Cardiac muscle cell (in vitro differentiated cells and primary cell): ENCODE data around the gene GCH1. TPM values are rescaled to one million over a fixed set of nuclear protein-coding genes. Genes with fewer than 3 reads are reported as not detected.
A peak's percentile ranks its signal among the peaks of the same experiment; 100 is the strongest.

Experiments
- DNase-seq, 2 donors: peaks; one replicate each; pipeline versions ENCODE4 v3.0.0 to v3.0.0-alpha.2; 2010 to 2017; ENCODE audit warnings: low read depth in 1 of 2, low spot score in 1 of 2
- H3K27ac ChIP-seq: fragments of 200-600 bp; sonication (generic); 2 replicates; pipeline ENCODE4 v1.5.1; 2016
- H3K27me3 ChIP-seq: fragments of 200-600 bp; sonication (generic); 2 replicates; pipeline ENCODE4 v1.6.0; 2016; ENCODE audit warnings: control low read depth
- H3K36me3 ChIP-seq: fragments of 200-600 bp; sonication (generic); 2 replicates; pipeline ENCODE4 v1.5.1; 2016; ENCODE audit warnings: control low read depth
- H3K4me1 ChIP-seq: fragments of 200-600 bp; sonication (generic); 2 replicates; pipeline ENCODE4 v1.8.1; 2017; ENCODE audit warnings: low read depth, mild to moderate bottlenecking, mixed run types
- H3K4me3 ChIP-seq: fragments of 200-600 bp; sonication (generic); 2 replicates; pipeline ENCODE4 v1.5.1; 2016; ENCODE audit warnings: mild to moderate bottlenecking
- H3K9me3 ChIP-seq: fragments of 200-600 bp; sonication (generic); 2 replicates; pipeline ENCODE4 v1.5.1; 2017; ENCODE audit warnings: low read depth, mild to moderate bottlenecking, control low read depth
- polyA plus RNA-seq: library from polyadenylated mRNA; unstranded; fragments of >200 nt; fragmentation: Nextera tagmentation; extraction: Ambion mirVana; gene quantifications from 2 replicates; pipeline ENCODE4 v1.2.1, GENCODE V29; 2016
- total RNA-seq: library from RNA; depleted of rRNA; stranded (reverse); fragments of >200 nt; gene quantifications from 2 replicates; pipeline ENCODE4 v1.2.3, GENCODE V29; 2016
- TF ChIP-seq, protein P1 (sequence below): IDR thresholded peaks from 2 replicates; pipeline ENCODE4 v1.5.1; 2012; ENCODE audit warnings: low read depth, mild to moderate bottlenecking, low read length

Gene GCH1
- total and polyA plus RNA-seq, 2 experiments from 2014 or later, result 3.0 to 3.5 TPM

DNA sequence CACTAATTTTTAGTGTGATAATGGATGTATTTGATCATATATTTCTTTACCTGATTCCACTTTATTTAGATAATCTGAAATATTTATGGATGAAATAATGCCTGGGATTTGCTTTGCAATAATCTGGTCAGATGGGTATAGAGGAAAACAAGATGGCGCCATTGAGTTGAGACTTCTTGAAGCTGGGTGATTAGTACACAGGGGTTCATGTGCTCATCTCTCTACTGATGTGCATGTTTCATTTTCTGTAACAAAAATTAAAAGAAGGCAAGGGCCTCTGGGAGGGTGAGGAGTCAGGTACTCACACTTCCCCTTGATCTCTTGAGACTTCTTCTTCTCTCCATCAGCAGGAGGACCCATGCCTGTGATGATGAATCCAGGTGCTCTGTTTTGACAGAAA lies 61.8 kb downstream of the GCH1 start:
- Histone ChIP-seq H3K4me3 (no peak overlapping the region), H3K27ac (no peak overlapping the region), H3K9me3 (no peaks in the 10 kb centered on the region), H3K36me3 (no peaks in the 10 kb centered on the region), H3K27me3 (no peaks in the 10 kb centered on the region), H3K4me1 (no peaks in the 10 kb centered on the region)
- no peak for DNase-seq
- TF ChIP-seq, protein P1, sequence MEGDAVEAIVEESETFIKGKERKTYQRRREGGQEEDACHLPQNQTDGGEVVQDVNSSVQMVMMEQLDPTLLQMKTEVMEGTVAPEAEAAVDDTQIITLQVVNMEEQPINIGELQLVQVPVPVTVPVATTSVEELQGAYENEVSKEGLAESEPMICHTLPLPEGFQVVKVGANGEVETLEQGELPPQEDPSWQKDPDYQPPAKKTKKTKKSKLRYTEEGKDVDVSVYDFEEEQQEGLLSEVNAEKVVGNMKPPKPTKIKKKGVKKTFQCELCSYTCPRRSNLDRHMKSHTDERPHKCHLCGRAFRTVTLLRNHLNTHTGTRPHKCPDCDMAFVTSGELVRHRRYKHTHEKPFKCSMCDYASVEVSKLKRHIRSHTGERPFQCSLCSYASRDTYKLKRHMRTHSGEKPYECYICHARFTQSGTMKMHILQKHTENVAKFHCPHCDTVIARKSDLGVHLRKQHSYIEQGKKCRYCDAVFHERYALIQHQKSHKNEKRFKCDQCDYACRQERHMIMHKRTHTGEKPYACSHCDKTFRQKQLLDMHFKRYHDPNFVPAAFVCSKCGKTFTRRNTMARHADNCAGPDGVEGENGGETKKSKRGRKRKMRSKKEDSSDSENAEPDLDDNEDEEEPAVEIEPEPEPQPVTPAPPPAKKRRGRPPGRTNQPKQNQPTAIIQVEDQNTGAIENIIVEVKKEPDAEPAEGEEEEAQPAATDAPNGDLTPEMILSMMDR, result no peak

- no peak overlapping the region for H3K27ac ChIP-seq
- no peaks in the 10 kb centered on the region for H3K9me3 ChIP-seq
- peak in 1 of 2 donors; percentile 31 for DNase-seq
- TF ChIP-seq, protein P1, result no peak
- no peaks in the 10 kb centered on the region for H3K4me1 ChIP-seq
- H3K4me3 ChIP-seq, result no peak overlapping the region
- H3K36me3 ChIP-seq, result no peaks in the 10 kb centered on the region
- H3K27me3 ChIP-seq, result no peaks in the 10 kb centered on the region
These were observed 62.3 kb downstream of the GCH1 start for GRCh38 chr14:54840336-54840735.

GRCh38 chr14:54839701-54840119 lies 62.9 kb downstream of the GCH1 start:
- Histone ChIP-seq H3K27me3 (no peaks in the 10 kb centered on the region), H3K4me1 (no peaks in the 10 kb centered on the region), H3K9me3 (no peaks in the 10 kb centered on the region), H3K27ac (no peak overlapping the region), H3K4me3 (no peak overlapping the region), H3K36me3 (no peaks in the 10 kb centered on the region)
- TF ChIP-seq, protein P1, result no peak
- DNase-seq, result peak in 1 of 2 donors; percentile 85

- no peaks in the 10 kb centered on the region for H3K4me1 ChIP-seq
- no peaks in the 10 kb centered on the region for H3K9me3 ChIP-seq
- TF ChIP-seq, protein P1, result no peak
- H3K4me3 ChIP-seq, result no peak overlapping the region
- no peak overlapping the region for H3K27ac ChIP-seq
- H3K27me3 ChIP-seq, result no peaks in the 10 kb centered on the region
- H3K36me3 ChIP-seq, result no peaks in the 10 kb centered on the region
- DNase-seq, result no peak
These were observed 63.6 kb downstream of the GCH1 start for GRCh38 chr14:54838931-54839512.

- H3K4me3 ChIP-seq, result no peak overlapping the region
- TF ChIP-seq, protein P1, result no peak
- no peaks in the 10 kb centered on the region for H3K4me1 ChIP-seq
- H3K27me3 ChIP-seq, result no peaks in the 10 kb centered on the region
- H3K9me3 ChIP-seq, result no peaks in the 10 kb centered on the region
- H3K27ac ChIP-seq, result no peak overlapping the region
- no peaks in the 10 kb centered on the region for H3K36me3 ChIP-seq
- no peak for DNase-seq
These were observed 65.0 kb downstream of the GCH1 start for GRCh38 chr14:54837508-54838149.
